Suprapubic skin (tissue), 3 donors: ENCODE results near the gene ZNF275.

Experiments
- POLR2AphosphoS5 ChIP-seq, 3 donors: sonication (generic); formaldehyde crosslinking; IDR thresholded peaks; one replicate each; pipeline ENCODE4 v1.6.1; 2017; ENCODE audit warnings: antibody characterized with exemption in 3 of 3
- TF ChIP-seq, protein P1 (sequence below), 2 donors: fragments of 200-600 bp in 1 of 2; fragments of 450-650 bp in 1 of 2; sonication (generic) in 1 of 2; IDR thresholded peaks; one replicate each; pipeline ENCODE4 v1.5.1; 2016 to 2019; ENCODE audit warnings: antibody characterized with exemption in 2 of 2, mild to moderate bottlenecking in 1 of 2, moderate library complexity in 1 of 2

- TF ChIP-seq, protein P1, sequence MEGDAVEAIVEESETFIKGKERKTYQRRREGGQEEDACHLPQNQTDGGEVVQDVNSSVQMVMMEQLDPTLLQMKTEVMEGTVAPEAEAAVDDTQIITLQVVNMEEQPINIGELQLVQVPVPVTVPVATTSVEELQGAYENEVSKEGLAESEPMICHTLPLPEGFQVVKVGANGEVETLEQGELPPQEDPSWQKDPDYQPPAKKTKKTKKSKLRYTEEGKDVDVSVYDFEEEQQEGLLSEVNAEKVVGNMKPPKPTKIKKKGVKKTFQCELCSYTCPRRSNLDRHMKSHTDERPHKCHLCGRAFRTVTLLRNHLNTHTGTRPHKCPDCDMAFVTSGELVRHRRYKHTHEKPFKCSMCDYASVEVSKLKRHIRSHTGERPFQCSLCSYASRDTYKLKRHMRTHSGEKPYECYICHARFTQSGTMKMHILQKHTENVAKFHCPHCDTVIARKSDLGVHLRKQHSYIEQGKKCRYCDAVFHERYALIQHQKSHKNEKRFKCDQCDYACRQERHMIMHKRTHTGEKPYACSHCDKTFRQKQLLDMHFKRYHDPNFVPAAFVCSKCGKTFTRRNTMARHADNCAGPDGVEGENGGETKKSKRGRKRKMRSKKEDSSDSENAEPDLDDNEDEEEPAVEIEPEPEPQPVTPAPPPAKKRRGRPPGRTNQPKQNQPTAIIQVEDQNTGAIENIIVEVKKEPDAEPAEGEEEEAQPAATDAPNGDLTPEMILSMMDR (IDR thresholded peaks at IDR 0.05) = no peak
- no peak for TF ChIP-seq POLR2AphosphoS5 (IDR thresholded peaks at IDR 0.05)
Measured at GRCh38 chrX:153302796-153303195, 31.2 kb upstream of the ZNF275 start.
